NCI-H146 treated with DMSO at 0.1 percent for 48 hours (cell line): ENCODE results near the gene SLC27A2.

ENCODE experiments used
- DNase-seq: peaks from one replicate; lab custom pipeline; 2025; ENCODE audit not compliant: unreplicated experiment; lab: John Stamatoyannopoulos, UW

The SLC27A2 gene

DNA sequence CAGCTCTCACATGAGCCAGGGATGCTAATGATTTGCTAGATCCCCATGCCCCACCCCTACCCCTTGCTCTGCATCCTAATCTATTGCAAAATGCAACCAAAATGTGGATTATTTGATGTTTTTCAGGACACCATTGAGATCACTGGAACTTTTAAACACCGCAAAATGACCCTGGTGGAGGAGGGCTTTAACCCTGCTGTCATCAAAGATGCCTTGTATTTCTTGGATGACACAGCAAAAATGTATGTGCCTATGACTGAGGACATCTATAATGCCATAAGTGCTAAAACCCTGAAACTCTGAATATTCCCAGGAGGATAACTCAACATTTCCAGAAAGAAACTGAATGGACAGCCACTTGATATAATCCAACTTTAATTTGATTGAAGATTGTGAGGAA lies 53.8 kb downstream of the SLC27A2 start:
- DNase-seq, result no peak

DNA sequence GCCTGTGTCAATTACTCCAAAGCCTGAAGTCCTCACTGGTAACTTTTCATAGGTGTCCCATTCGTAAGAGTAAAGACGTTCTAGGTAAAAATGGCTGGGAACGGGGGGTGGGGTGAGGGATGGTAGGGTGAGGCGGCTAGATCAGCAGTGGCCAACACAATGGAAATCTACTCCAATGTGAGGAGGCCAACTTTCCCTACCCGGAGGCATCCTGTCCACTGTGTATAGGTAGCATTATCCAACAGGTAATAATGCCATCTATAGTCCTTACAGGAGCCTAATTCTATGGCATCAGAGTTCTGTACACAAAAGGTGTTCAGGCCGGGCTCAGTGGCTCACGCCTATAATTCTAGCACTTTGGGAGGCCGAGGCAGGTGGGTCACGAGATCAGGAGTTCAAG lies 54.4 kb downstream of the SLC27A2 start:
- DNase-seq, result no peak

DNA sequence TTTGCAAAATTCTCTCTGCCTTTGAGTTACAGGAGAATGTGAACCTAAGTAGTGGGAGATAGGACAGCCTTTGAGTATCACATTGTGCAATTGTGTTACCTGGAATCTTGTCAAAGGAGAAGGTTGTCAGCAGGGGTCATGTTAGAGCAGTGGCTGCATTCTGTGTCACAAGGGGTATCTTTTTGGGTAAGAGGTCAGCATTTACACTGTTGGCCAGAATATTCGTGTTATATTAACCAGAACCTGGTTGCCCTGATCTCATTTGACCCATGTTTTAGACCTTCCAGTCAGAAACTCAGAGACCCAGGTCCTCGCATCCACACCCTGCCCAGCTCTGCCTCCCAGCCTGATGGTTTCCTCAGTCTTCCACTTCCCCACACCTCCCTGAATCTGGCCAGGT lies 56.3 kb downstream of the SLC27A2 start:
- DNase-seq, result no peak

DNA sequence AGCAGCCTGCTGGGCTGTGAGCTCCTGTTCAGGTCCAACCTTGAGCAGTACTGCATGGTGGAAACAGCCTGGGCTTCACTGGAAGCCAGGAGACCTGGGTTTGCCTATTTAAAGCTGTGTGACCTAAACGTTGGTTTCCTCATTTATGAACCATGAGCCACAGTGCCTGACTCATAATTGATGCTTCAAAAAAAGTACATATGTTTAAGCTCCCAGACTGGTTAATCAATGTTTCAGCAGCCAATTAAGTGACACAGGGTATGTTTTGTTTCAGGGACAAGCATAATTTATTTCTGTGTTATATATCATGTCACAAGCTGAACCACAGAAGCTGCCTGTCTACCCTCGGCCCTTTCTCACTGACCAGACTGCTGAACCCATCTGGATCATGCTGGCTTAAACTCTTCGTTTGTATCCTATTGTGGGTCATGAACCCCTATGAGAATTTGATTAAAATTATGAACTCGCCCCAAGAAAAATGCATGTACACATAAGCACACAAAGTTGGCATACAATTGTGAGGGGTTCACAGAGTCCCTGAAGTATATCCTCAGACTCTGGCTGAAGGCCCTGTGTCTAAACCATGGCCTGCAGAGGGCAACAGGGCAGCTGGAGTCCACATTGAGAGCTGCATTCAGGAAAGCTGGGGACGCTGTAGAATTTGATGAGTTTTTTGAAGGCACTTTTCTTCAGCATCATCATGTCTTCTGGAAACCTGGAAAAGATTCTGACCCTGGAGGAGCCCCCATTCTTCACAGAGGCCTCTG lies 59.9 kb downstream of the SLC27A2 start:
- DNase-seq, result no peak

DNA sequence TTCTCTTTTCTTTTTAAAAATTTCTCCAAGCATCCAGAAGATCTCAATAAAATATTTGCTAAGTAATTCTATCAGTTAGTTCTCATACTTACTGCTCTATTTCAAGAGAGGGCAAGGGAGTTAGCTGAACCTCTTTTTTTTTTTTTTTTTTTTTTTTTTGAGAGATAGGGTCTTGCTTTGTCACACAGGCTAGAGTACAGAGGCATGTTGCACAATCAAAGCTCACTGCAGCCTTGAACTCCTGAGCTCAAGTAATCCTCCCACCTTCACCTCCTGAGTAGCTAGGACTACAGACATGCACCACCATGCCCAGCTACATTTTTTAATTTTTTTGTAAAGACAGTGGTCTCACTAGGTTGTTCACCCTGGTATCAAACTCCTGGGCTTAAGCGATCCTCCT lies 62.2 kb downstream of the SLC27A2 start:
- DNase-seq, result no peak

DNA sequence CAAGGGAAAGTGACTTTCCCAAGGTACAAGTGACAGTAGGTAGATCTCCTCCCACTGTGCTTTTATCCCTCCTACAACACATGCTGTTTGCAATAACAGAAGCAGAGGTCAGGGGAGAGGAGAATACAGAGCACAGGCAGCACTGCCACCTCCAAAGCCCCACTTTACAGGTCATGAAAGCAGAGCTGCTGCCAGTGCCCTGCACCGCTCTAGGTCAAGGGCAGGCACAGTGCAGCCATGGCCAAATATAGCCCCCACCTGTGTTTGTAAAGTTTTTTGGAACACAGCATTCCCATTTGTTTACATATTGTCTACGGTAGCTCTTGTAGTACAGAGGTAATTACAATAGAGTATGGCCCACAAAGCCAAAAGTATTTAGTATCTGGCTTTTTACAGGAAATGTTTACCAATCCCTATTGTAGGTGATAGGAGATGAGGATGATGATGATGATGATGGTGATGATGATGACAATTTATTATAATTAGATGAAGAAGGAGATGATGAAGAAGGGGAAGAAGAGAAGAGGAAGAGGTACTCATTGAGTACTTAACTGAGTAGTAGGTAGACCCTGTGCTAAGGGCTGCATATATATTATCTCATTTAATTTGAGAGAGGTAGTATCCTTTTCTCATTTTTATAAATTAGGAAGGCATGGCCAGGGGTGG lies 63.1 kb downstream of the SLC27A2 start:
- no peak for DNase-seq

DNA sequence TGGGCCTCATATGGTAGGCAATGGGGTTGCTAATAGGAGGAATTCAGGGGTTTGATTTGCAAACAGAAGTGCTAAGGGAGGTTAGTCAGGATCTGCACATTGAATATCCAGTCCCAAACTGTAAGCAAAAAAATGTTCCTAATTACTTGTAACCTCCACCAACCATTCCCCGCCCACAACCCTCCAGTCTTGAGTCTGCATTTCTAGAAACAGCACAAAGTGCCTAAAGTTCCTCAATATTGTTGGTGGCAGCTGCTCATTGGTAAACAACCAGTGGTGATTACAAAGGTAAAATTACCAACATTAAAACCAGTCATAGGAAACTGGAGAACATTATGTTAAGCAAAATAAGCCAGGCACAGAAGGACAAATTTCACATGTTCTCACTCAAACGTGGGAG lies 64.6 kb downstream of the SLC27A2 start:
- DNase-seq, result no peak

DNA sequence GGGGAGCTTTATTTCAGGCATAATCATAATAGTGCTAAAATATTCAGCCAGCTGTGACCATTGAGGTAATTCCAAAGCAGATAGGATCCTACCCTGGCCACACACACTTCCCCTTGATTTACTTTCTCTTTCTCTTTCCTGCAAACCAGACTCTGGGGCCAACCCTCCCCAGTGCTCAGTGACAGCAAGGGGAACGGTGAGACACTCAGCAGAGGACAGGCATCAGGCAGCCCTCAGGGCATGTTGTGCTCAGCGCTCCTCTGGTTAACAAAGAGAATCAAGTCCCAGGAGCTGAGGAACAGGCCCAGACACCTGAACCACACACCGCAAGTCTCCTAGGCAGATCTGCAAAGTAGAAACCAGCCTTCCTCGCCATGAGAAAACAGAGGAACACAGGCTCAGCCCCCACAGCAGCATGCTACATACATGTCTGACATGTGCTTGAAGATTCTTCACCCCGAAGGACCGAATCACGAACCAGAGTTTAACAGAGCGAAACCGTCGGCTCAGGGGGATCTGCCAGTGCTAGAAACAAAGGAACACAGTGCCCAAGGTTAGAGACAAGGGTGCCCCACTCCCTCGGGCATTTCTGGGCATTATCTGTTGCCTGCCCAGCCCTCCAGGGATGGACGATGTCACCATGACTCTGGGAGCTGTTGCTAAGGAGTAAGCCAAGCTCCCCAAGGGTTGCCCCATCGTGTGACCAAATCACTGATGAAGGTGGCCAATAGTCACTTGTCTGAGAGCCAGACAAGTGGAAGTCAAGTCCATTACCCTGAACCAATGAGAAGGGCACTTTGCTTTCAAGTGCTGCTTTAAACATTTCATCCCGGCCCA lies 66.0 kb downstream of the SLC27A2 start:
- no peak for DNase-seq

DNA sequence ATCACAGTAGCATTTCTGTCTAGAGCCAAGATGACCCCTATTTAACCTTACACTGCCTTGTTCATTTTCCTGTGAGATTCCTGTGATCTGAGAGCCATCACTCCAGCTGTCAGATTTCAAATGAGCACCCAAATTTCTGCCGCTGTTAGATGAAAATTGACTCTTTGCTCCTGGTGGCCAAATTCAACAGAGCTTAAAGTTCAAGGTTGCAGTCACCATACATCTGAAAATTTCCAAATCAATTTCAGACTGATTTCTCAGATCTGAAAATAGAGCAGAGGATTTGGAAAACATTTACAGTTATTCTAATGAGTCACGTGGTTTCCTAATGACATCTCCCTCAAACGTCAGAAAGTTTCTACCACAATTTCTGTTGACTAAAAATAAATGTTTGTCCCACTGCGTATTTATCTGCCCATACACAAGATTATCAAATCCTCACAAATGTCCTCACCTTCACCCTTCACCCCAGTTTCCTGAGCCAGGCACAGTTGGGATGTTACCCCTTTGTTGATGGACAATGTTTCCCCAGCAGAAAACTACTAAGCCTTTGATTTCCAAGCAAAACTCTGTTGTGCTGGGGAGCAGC lies 67.1 kb downstream of the SLC27A2 start:
- DNase-seq, result no peak

DNA sequence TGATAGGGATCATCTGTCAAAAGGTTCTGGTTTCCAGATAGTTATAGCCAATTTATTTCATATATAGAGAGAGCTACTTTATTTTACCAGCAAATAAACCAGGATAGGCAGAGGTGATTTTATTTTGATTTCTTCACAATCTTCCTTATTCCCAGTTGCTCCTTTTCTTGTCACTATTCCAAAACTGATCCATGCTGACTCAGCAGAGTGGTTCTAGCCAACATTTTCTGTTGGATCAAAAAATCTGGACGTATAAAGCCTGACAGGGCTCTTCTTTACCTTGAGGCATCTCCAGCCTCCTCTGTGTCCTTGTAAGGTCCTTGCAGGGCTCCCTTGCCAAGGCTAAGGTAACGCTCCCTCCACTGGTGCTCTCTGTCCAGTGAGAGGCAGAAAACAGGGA lies 67.7 kb downstream of the SLC27A2 start:
- no peak for DNase-seq

DNA sequence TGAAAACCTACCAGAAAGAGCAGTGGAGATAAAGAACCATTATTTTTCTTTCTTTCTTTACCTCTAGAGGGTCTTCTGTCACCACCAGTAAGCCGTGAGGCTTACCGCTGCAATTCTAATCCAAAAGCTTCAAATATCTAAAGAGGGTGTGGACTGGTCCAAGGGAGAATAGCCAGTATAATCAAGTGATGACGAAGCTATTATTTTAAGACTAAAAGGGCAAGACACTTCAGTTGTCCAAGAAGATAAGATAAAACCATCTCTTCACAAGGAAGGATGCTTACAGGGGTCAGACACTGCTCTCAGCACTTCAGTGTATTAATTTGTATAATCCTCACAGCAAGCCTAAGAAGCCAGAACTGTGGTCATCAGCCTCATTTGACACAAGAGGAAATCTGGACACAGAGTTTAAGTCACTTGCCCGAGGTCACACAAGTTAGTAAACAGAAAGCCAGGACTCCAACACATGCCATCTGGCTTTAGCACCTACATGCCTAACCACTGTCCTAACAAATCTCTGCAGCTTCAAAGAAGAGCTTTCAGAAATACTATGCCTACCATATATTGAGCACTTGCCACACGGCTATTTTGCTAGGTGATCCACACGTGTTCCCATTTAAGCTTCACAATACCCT lies 68.9 kb downstream of the SLC27A2 start:
- DNase-seq, result no peak

DNA sequence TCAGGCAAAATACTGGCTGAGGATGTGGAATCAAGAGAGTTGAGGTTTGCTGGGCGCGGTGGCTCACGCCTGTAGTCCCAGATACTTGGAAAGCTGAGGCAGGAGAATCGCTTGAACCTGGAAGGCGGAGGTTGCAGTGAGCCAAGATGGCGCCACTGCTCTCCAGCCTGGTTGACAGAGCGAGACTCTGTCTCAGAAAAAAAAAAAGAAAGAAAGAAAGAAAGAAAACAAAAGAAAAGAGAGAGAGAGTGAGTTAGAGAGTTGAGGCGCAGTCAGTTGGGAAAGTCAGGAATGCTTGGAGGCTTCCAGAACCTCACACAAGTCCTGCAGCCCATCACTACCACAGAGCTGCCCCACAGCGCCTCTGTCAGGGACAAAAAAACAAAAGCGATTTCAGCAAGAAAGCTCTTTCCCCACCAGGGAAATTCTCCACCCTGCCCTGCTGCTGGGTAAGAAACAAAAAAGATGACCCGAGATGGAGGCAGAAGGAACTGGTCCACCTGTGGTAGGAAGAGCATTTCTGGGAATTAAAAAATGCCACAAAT lies 69.7 kb downstream of the SLC27A2 start:
- peak; percentile 7 for DNase-seq

DNA sequence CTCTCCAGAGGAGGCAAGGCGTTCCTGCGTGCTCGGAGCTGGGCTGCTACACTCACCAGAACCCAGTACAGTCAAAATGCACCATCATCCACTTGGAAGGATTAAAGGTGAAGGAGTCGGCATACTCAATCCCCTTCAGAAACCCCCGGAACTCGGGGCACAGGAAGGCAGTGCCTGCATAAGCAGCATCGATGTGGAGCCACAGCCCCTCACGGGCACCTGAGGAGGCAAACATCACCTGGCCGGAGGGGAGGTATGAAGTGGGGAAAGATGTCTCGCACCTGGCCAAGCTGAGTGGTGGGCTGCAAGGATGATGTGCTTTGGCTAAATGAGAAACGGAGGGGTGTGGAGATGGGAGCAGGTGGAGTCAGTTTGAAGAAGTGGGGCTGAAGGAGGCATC lies 70.6 kb downstream of the SLC27A2 start:
- no peak for DNase-seq

DNA sequence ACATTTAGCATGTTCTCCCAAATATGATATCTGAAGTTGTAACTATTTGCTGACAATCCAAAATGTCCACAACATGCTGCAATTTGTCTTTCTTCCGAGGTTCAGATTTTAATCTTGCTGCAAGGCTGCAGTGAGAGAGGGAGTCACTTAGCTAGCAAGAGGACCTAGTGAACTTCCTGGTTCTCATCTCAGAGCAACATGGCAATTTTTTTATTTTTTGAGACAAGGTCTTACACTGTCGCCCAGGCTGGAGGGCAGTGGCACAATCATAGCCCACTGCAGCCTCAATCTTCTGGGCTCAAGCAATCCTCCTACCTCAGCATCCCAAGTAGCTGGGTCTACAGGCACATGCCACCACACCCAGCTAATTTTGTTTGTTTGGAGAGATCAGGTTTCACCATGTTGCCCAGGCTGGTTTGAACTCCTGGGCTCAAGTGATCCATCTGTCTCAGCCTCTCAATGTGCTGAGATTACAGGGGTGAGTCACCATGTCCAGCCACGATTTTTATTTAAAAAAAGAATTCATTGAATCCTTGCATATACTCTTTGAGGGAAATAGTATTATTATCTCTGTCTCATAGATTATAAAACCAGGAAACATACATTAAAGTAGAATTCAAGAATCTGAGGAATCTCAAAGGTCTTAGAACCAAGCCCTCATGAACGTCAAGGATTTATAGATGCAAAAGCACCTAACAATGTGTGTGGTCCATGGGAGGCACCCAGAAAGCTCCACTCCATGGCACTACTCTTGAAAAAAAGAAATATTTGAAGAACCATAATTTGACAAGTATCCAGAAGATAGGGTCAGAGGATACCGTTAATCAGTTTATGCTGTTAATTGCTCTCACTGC lies 74.4 kb downstream of the SLC27A2 start:
- no peak for DNase-seq

DNA sequence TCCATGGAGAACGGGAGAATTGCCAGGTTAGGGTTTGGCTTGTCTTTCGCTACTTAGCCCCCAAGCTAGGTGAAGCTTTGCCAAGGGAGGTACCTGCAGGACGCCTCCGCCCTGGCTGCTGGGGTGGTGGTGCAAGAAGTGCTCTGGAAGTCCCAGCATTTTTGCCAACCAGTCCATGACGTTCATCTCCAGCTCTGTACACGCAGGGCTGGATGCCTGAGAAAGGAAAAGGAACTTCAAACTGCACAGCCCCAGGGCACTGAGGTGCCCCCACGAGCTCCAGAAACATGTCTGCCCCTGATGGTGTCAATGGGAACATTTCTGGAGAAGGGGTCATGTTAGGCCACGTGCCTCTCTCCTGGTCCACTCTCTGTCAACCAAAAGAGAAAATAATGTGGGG lies 75.3 kb downstream of the SLC27A2 start:
- no peak for DNase-seq

DNA sequence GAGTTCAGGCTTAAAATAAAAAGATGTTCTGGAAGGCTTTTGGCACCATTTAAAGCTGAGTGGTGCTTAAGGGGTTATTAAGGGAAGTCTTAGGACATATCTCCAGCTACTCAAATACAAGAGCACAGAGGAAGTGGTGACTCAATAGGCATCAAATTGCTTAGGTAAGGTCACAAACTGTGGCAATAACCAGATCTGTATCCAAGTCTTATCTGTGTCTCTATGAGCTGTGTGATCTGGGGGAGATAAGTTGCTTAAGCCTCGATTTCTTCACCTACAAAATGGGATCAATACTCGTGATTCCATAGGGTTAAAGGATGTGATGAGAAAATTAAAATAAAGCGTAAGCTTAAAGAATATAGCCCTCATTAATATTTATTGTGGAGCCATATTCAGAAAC lies 75.9 kb downstream of the SLC27A2 start:
- DNase-seq, result no peak

DNA sequence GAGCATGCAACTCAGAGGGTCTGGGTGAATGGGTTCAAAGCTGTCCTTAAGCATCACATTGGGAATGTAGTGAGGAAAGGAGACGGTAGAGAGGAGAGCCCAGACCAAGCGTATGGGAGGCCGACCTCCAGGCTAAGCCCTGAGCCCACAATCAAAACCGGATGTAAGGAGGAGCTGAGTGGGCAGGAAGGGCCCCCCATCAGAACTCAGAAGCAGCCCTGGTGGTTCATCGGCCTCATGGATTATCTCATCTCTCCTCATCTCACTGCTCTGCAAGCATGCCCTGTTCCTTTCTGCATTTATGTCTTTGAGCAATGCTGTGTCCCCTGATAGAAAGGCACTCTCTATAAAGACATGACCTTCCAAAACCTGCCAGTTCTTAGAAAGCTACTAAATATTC lies 77.3 kb downstream of the SLC27A2 start:
- no peak for DNase-seq

DNA sequence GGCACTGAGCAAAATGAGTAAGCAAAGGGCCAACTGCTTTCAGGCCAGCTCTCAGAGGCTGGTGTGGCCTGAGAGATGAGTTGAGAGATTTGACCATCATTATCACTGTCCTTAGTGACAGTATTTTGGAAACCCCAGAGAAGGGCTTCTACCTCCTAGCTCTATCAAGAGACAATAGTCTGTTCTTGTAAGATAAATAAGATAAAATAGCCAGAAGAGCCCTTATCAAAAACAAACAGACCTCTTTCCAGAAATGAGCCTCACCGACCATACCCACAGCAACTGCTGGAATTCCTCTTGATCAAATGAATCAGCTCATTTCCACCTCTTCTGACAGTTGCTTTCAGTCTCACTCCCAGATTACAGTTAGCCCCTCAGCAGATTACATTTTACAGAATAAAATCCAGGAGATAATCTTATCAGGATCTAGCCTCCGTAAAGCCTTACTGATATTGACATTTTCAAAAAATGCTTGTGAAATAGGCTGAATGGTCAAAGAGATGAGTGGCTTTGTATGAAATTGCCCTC lies 79.0 kb downstream of the SLC27A2 start:
- no peak for DNase-seq

DNA sequence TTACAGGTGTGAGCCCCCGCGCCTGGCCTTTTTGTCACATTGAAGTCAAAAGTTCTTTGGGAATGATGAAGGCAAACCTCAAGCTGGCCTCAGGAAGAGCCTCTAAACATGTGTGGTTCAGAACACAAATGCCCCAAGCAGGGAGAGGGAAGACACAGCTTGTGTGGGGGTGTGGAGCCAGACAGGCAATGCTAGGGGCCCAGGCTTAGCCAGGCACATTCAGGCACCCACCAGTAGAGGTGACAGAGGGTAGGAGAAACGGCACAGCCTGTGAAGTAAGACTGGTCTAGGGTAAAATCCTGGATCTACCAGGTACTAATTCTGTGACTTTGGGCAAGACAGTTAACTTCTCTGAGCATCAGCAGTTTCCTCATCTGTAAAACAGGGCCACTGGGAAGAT lies 80.0 kb downstream of the SLC27A2 start:
- DNase-seq, result no peak

DNA sequence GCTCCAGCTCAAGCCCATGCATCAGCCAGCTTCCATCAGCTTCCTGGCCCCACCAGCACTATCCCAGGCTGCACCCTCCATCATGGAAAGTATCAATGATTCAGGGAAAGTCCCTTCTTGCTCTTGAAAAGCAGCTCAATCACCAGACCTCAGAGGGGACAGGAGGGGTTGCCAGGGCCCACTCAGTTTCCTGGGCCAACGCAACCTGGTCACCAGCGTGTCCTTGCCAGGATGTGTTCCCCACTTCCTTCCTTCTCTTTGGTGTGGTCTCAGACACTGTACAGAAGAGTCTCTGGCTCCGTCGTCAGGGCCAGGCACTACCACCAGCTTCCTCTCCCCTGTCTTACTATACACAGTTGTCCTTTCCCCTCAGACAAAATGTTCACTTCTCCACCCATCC lies 80.5 kb downstream of the SLC27A2 start:
- no peak for DNase-seq
